HG02759 (cell line): Measurements from ENCODE around the gene SLC43A2.
"Not testable (repeated sequence)": the region's sequence is repeated elsewhere in the genome, so short reads cannot be mapped to it uniquely, and the experiment has no call there.

ENCODE experiments used
- ATAC-seq: cut with Tn5 transposase; IDR thresholded peaks from one replicate; pipeline ENCODE4 v1.9.1; 2021; ENCODE audit warnings: mild to moderate bottlenecking, moderate library complexity; ENCODE audit not compliant: unreplicated experiment

The SLC43A2 gene

GRCh38 chr17:1546292-1546922, 82.2 kb downstream of the SLC43A2 start:
- no peak for ATAC-seq

GRCh38 chr17:1545618-1546017, 83.0 kb downstream of the SLC43A2 start:
- no peak for ATAC-seq

- ATAC-seq = no peak
Measured at GRCh38 chr17:1542316-1542715, 86.3 kb downstream of the SLC43A2 start.

- ATAC-seq = no peak
Measured at GRCh38 chr17:1541367-1541904, 87.2 kb downstream of the SLC43A2 start.

- ATAC-seq = no peak
Measured at GRCh38 chr17:1539811-1540210, 88.8 kb downstream of the SLC43A2 start.

- ATAC-seq = no peak
Measured at GRCh38 chr17:1535737-1536136, 92.9 kb downstream of the SLC43A2 start.

GRCh38 chr17:1533661-1534325, 94.8 kb downstream of the SLC43A2 start:
- no peak for ATAC-seq

- no peak for ATAC-seq
Measured at GRCh38 chr17:1532836-1533602, 95.6 kb downstream of the SLC43A2 start.

- ATAC-seq = no peak
Measured at GRCh38 chr17:1529863-1530262, 98.8 kb downstream of the SLC43A2 start.

GRCh38 chr17:1526876-1527275, 101.8 kb downstream of the SLC43A2 start:
- ATAC-seq = not testable (repeated sequence)

GRCh38 chr17:1522626-1523025, 106.0 kb downstream of the SLC43A2 start:
- no peak for ATAC-seq

- no peak for ATAC-seq
Measured at GRCh38 chr17:1521086-1521640, 107.5 kb downstream of the SLC43A2 start.

- ATAC-seq = no peak
Measured at GRCh38 chr17:1519678-1520077, 109.0 kb downstream of the SLC43A2 start.
